H9 (cell line): ENCODE measurements around the gene TTC12. TPM values are rescaled to one million over a fixed set of nuclear protein-coding genes. Genes with fewer than 3 reads are reported as not detected.

Experiments
- DNase-seq: peaks from one replicate; pipeline ENCODE4 v3.0.0-alpha.2; 2017
- H2AFZ ChIP-seq: one replicate; pipeline ENCODE4 v1.6.1; 2013; ENCODE audit warnings: mild to moderate bottlenecking, low read length, control low read depth, moderate library complexity
- H2AK5ac ChIP-seq: 2 replicates; pipeline ENCODE4 v1.6.1; 2013; ENCODE audit warnings: low read length, control low read depth, mixed read lengths; ENCODE audit not compliant: insufficient read length
- H2BK120ac ChIP-seq: one replicate; pipeline ENCODE4 v1.6.1; 2013; ENCODE audit warnings: low read depth, mild to moderate bottlenecking, low read length, control low read depth, inconsistent platforms; ENCODE audit not compliant: poor library complexity, severe bottlenecking
- H2BK12ac ChIP-seq: 2 replicates; pipeline ENCODE4 v1.6.1; 2013; ENCODE audit warnings: low read length, control low read depth, mixed read lengths, low read depth; ENCODE audit not compliant: insufficient read length
- H2BK15ac ChIP-seq: 2 replicates; pipeline ENCODE4 v1.6.1; 2013; ENCODE audit warnings: low read depth, low read length, control low read depth
- H2BK20ac ChIP-seq: one replicate; pipeline ENCODE4 v1.6.1; 2013; ENCODE audit warnings: low read depth, mild to moderate bottlenecking, low read length, control low read depth, inconsistent platforms; ENCODE audit not compliant: poor library complexity, severe bottlenecking
- H2BK5ac ChIP-seq: 2 replicates; pipeline ENCODE4 v1.6.1; 2013; ENCODE audit warnings: low read length, control low read depth, mixed read lengths; ENCODE audit not compliant: insufficient read length
- H3K14ac ChIP-seq: 2 replicates; pipeline ENCODE4 v1.6.1; 2013; ENCODE audit warnings: low read length, control low read depth; ENCODE audit not compliant: insufficient read depth
- H3K18ac ChIP-seq: 2 replicates; pipeline ENCODE4 v1.6.1; 2013; ENCODE audit warnings: low read depth, mild to moderate bottlenecking, mixed read lengths, low read length, control low read depth; ENCODE audit not compliant: insufficient read length
- H3K23ac ChIP-seq: 2 replicates; pipeline ENCODE4 v1.6.1; 2013; ENCODE audit warnings: low read length, control low read depth, mixed read lengths, low read depth; ENCODE audit not compliant: insufficient read length
- H3K23me2 ChIP-seq: 2 replicates; pipeline ENCODE4 v1.6.1; 2013; ENCODE audit warnings: low read depth, mild to moderate bottlenecking, mixed read lengths, low read length, control low read depth; ENCODE audit not compliant: insufficient read length, poor library complexity, severe bottlenecking
- H3K27ac ChIP-seq: 2 replicates; pipeline ENCODE4 v1.5.1; 2013; ENCODE audit warnings: low read length, control low read depth, mixed read lengths, low read depth; ENCODE audit not compliant: insufficient read length
- H3K27me3 ChIP-seq: 2 replicates; pipeline ENCODE4 v1.6.1; 2013; ENCODE audit warnings: low read length, control low read depth, inconsistent platforms; ENCODE audit not compliant: insufficient read depth
- H3K4ac ChIP-seq: 2 replicates; pipeline ENCODE4 v1.6.1; 2013; ENCODE audit warnings: low read depth, mild to moderate bottlenecking, control low read depth, inconsistent platforms, low read length, moderate library complexity
- H3K4me1 ChIP-seq: 2 replicates; pipeline ENCODE4 v1.6.1; 2013; ENCODE audit warnings: low read length, control low read depth, inconsistent platforms; ENCODE audit not compliant: insufficient read depth
- H3K4me2 ChIP-seq: 2 replicates; pipeline ENCODE4 v1.6.1; 2013; ENCODE audit warnings: low read length, control low read depth, mixed read lengths; ENCODE audit not compliant: insufficient read length, insufficient read depth
- H3K56ac ChIP-seq: 2 replicates; pipeline ENCODE4 v1.6.1; 2013; ENCODE audit warnings: low read depth, mild to moderate bottlenecking, mixed read lengths, low read length, control low read depth; ENCODE audit not compliant: insufficient read length
- H3K79me1 ChIP-seq: 2 replicates; pipeline ENCODE4 v1.6.1; 2013; ENCODE audit warnings: low read depth, mild to moderate bottlenecking, moderate library complexity, low read length, control low read depth, inconsistent platforms; ENCODE audit not compliant: insufficient read depth, poor library complexity, severe bottlenecking
- H3K79me2 ChIP-seq: 2 replicates; pipeline ENCODE4 v1.6.1; 2013; ENCODE audit warnings: low read length, control low read depth, inconsistent platforms; ENCODE audit not compliant: insufficient read depth
- H3K9ac ChIP-seq: 2 replicates; pipeline ENCODE4 v1.6.1; 2013; ENCODE audit warnings: low read length, control low read depth, mixed read lengths; ENCODE audit not compliant: insufficient read length; ENCODE audit errors: extremely low read depth
- H3K9me3 ChIP-seq: one replicate; pipeline ENCODE4 v1.6.1; 2013; ENCODE audit warnings: low read depth, low read length, inconsistent platforms; ENCODE audit not compliant: control insufficient read depth
- H3T11ph ChIP-seq: one replicate; pipeline ENCODE4 v1.6.1; 2013; ENCODE audit warnings: mild to moderate bottlenecking, low read length, control low read depth, inconsistent platforms
- H4K20me1 ChIP-seq: one replicate; pipeline ENCODE4 v1.6.1; 2013; ENCODE audit not compliant: control insufficient read depth, insufficient read length, insufficient read depth
- H4K5ac ChIP-seq: 2 replicates; pipeline ENCODE4 v1.6.1; 2013; ENCODE audit warnings: low read depth, mild to moderate bottlenecking, mixed read lengths, low read length, control low read depth; ENCODE audit not compliant: insufficient read length
- H4K8ac ChIP-seq: replicated peaks from 2 replicates; pipeline ENCODE4 v1.6.1; 2013; ENCODE audit warnings: low read length, control low read depth, mixed read lengths, low read depth; ENCODE audit not compliant: insufficient read length
- H4K91ac ChIP-seq: 2 replicates; pipeline ENCODE4 v1.6.1; 2013; ENCODE audit warnings: low read depth, mild to moderate bottlenecking, moderate library complexity, mixed read lengths, low read length, control low read depth; ENCODE audit not compliant: insufficient read length
- H3K27ac Mint-ChIP-seq, 3 experiments: 2 replicates in 2 of 3; 3 replicates in 1 of 3; pipeline ENCODE4 v1.8.0; 2020 to 2021; ENCODE audit warnings: mixed read lengths in 3 of 3, mild to moderate bottlenecking in 1 of 3, moderate library complexity in 1 of 3
- H3K27me3 Mint-ChIP-seq: 2 replicates; pipeline ENCODE4 v1.8.0; 2021; ENCODE audit warnings: low read depth, mild to moderate bottlenecking, moderate library complexity, mixed read lengths
- H3K36me3 Mint-ChIP-seq, 3 experiments: 2 replicates in 2 of 3; 3 replicates in 1 of 3; pipeline ENCODE4 v1.8.0; 2020 to 2021; ENCODE audit warnings: low read depth in 3 of 3, mixed read lengths in 3 of 3; ENCODE audit not compliant: insufficient read depth in 1 of 3
- H3K4me1 Mint-ChIP-seq, 2 experiments: 2 replicates each; pipeline ENCODE4 v1.8.0; 2020; ENCODE audit warnings: mixed read lengths in 2 of 2
- H3K4me3 Mint-ChIP-seq, 2 experiments: 2 replicates in 1 of 2; 3 replicates in 1 of 2; pipeline ENCODE4 v1.8.0; 2020 to 2021; ENCODE audit warnings: mild to moderate bottlenecking in 2 of 2, mixed read lengths in 2 of 2, moderate library complexity in 1 of 2
- H3K9me3 Mint-ChIP-seq, 2 experiments: 2 replicates in 1 of 2; 3 replicates in 1 of 2; pipeline ENCODE4 v1.8.0; 2020; ENCODE audit warnings: mild to moderate bottlenecking in 2 of 2, mixed read lengths in 2 of 2, moderate library complexity in 1 of 2
- WGBS: extraction: QIAGEN DNeasy Blood & Tissue Kit; methylation state at CpG from one replicate; pipeline ENCODE4 v1.1.7; 2013; ENCODE audit warnings: missing lambda C conversion rate, low lambda C conversion rate, mixed read lengths; ENCODE audit not compliant: insufficient read length; ENCODE audit errors: extremely low coverage; 5-methylcytosine and 5-hydroxymethylcytosine counted together
- total RNA-seq: library from RNA; stranded (reverse); gene quantifications from 2 replicates; pipeline ENCODE4 v1.2.1, GENCODE V29; 2021
- TF ChIP-seq, protein P1 (sequence below): fragments of 200-600 bp; sonication (generic); conservative IDR thresholded peaks from 3 replicates; pipeline ENCODE4 v1.8.0; 2021; ENCODE audit warnings: antibody characterized with exemption, mild to moderate bottlenecking

TTC12 gene
- total RNA-seq, 1 experiment from 2014 or later: 8.3 TPM

DNA sequence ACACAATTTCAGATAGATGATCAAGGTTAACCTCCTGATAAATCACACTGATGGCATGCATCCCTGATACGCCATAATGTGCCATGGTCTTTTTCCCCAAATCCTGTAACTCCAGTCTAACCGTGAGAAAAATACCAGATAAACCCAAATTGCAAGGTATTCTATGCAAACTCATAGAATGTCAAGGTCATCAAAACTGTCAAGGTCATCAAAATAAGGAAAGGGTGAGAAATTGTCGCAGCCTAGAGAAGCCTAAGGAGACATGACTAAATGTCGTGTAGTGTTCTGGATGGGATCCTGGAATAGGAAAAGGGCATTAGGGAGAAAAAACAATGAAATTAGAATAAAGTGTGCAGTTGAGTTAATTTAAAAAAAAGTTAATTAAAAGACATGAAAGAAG is 4.7 kb downstream of the TTC12 start:
- no peaks in the 10 kb centered on the region for H4K20me1 ChIP-seq
- no peak overlapping the region for H2BK20ac ChIP-seq

More for the DNA sequence above, 4.7 kb downstream of the TTC12 start:
- Histone ChIP-seq H3K79me1 (no peaks in the 10 kb centered on the region), H4K5ac (no peak overlapping the region), H3K9ac (no peak overlapping the region), H3K27ac (no peak overlapping the region), H3K4me2 (no peak overlapping the region), H2AK5ac (no peak overlapping the region), H4K8ac (no peak overlapping the region), H3K9me3 (no peaks in the 10 kb centered on the region), H2BK120ac (no peak overlapping the region), H2BK12ac (no peak overlapping the region), H3K79me2 (no peaks in the 10 kb centered on the region), H3K23me2 (peaks cover 7% of the 10 kb centered on the region), H3K56ac (no peak overlapping the region), H2BK15ac (no peak overlapping the region), H2BK5ac (no peak overlapping the region), H3K14ac (no peak overlapping the region), H2AFZ (no peak overlapping the region), H3K18ac (no peak overlapping the region), H3K23ac (no peak overlapping the region), H3K27me3 (no peaks in the 10 kb centered on the region), H3K4ac (no peak overlapping the region), H4K91ac (no peak overlapping the region), H3T11ph (no peak overlapping the region), H3K4me1 (no peaks in the 10 kb centered on the region)
- peaks cover 10 to 11% of the 10 kb centered on the region in 2 experiments for H3K4me1 Mint-ChIP-seq
- no peak for DNase-seq
- no peak overlapping the region for H3K4me3 Mint-ChIP-seq
- H3K27ac Mint-ChIP-seq: no peak overlapping the region
- H3K27me3 Mint-ChIP-seq: peaks cover 2% of the 10 kb centered on the region; the same call in 1 of the 2 replicates
- peaks cover 2 to 4% of the 10 kb centered on the region in 2 experiments; a peak in 2 of 5 replicates for H3K9me3 Mint-ChIP-seq
- TF ChIP-seq, protein P1, sequence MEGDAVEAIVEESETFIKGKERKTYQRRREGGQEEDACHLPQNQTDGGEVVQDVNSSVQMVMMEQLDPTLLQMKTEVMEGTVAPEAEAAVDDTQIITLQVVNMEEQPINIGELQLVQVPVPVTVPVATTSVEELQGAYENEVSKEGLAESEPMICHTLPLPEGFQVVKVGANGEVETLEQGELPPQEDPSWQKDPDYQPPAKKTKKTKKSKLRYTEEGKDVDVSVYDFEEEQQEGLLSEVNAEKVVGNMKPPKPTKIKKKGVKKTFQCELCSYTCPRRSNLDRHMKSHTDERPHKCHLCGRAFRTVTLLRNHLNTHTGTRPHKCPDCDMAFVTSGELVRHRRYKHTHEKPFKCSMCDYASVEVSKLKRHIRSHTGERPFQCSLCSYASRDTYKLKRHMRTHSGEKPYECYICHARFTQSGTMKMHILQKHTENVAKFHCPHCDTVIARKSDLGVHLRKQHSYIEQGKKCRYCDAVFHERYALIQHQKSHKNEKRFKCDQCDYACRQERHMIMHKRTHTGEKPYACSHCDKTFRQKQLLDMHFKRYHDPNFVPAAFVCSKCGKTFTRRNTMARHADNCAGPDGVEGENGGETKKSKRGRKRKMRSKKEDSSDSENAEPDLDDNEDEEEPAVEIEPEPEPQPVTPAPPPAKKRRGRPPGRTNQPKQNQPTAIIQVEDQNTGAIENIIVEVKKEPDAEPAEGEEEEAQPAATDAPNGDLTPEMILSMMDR: no peak
- H3K36me3 Mint-ChIP-seq: peaks cover 10 to 33% (median 16%) of the 10 kb centered on the region in 3 experiments
- WGBS: no CpG with 5 or more reads among the region's 4 CpGs
